Esophagus squamous epithelium (tissue), 4 donors: ENCODE results near the gene SLC35A2.

Experiments used
- POLR2A ChIP-seq, 4 donors: fragments of 450-650 bp; IDR thresholded peaks; one replicate each; pipeline ENCODE4 v1.6.1; 2017; ENCODE audit warnings: antibody characterized with exemption in 4 of 4, mild to moderate bottlenecking in 4 of 4, moderate library complexity in 3 of 4
- TF ChIP-seq, protein P1 (sequence below), 6 experiments: fragments of 450-650 bp in 4 of 6; fragments of 200-600 bp in 2 of 6; sonication (generic) in 2 of 6; IDR thresholded peaks; one replicate each; pipeline ENCODE4 v1.5.1; 2016 to 2019; ENCODE audit warnings: antibody characterized with exemption in 6 of 6, mild to moderate bottlenecking in 4 of 6, moderate library complexity in 4 of 6

DNA sequence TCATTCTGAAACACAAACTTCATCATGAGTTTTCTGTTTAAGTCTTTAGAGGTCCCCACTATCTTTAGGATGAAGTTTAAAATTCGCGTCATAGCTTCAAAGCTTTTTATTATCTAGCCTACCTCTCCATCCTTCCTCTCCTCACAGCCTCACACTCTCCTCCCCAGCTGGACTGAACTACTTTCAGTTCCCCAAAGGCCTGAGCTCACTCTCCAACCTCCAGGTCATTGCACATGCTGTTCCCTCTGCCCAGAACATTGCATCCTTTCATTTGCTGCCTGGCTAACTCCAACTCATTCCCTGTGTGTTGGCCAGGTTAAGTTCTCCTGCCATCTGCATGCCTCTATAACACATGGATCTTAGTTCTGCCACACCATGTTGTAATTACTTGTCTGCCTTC lies 48.8 kb upstream of the SLC35A2 start:
- TF ChIP-seq POLR2A (IDR thresholded peaks at IDR 0.05), result no peak
- TF ChIP-seq, protein P1, sequence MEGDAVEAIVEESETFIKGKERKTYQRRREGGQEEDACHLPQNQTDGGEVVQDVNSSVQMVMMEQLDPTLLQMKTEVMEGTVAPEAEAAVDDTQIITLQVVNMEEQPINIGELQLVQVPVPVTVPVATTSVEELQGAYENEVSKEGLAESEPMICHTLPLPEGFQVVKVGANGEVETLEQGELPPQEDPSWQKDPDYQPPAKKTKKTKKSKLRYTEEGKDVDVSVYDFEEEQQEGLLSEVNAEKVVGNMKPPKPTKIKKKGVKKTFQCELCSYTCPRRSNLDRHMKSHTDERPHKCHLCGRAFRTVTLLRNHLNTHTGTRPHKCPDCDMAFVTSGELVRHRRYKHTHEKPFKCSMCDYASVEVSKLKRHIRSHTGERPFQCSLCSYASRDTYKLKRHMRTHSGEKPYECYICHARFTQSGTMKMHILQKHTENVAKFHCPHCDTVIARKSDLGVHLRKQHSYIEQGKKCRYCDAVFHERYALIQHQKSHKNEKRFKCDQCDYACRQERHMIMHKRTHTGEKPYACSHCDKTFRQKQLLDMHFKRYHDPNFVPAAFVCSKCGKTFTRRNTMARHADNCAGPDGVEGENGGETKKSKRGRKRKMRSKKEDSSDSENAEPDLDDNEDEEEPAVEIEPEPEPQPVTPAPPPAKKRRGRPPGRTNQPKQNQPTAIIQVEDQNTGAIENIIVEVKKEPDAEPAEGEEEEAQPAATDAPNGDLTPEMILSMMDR (IDR thresholded peaks at IDR 0.05), result no peak
